OCI-LY3 (cell line): ENCODE measurements around the gene CCDC24.

Experiments
- H2AFZ ChIP-seq: fragments of 200-600, 300-600 bp; shearing (Covaris generic); 2 replicates; pipeline ENCODE4 v1.6.0; 2014; ENCODE audit warnings: antibody characterized with exemption, low read depth, low read length
- H3K27ac ChIP-seq: fragments of 200-600, 300-600 bp; sonication (generic); 2 replicates; pipeline ENCODE4 v1.5.1; 2014; ENCODE audit warnings: mild to moderate bottlenecking, low read length, moderate library complexity, mixed read lengths
- H3K27me3 ChIP-seq: fragments of 200-600, 300-600 bp; sonication (generic); 2 replicates; pipeline ENCODE4 v1.6.1; 2014; ENCODE audit warnings: low read depth, low read length, mixed read lengths
- H3K36me3 ChIP-seq: fragments of 200-600, 300-600 bp; sonication (generic); replicated peaks from 2 replicates; pipeline ENCODE3; 2014; ENCODE audit warnings: low read depth, low read length, mixed read lengths
- H3K4me1 ChIP-seq: fragments of 300-600, 200-600 bp; sonication (generic); 2 replicates; pipeline ENCODE4 v1.6.1; 2014; ENCODE audit warnings: low read length, mixed read lengths
- H3K4me2 ChIP-seq: fragments of 200-600, 300-600 bp; sonication (generic); 2 replicates; pipeline ENCODE4 v1.6.1; 2014; ENCODE audit warnings: low read length, mixed read lengths
- H3K4me3 ChIP-seq: fragments of 300-600, 200-600 bp; sonication (generic); 2 replicates; pipeline ENCODE4 v1.5.1; 2014; ENCODE audit warnings: antibody characterized with exemption, mild to moderate bottlenecking, low read length, moderate library complexity
- H3K79me2 ChIP-seq: fragments of 300-600, 200-600 bp; shearing (Covaris generic); 2 replicates; pipeline ENCODE4 v1.6.1; 2014; ENCODE audit warnings: mild to moderate bottlenecking, low read length, mixed read lengths
- H3K9ac ChIP-seq: fragments of 300-600, 200-600 bp; shearing (Covaris generic); 2 replicates; pipeline ENCODE4 v1.6.0; 2014; ENCODE audit warnings: mild to moderate bottlenecking, low read length, moderate library complexity
- H3K9me3 ChIP-seq: fragments of 200-600, 300-600 bp; shearing (Covaris generic); 2 replicates; pipeline ENCODE4 v1.6.1; 2014; ENCODE audit warnings: low read length, mixed read lengths; ENCODE audit not compliant: insufficient read depth
- H4K20me1 ChIP-seq: fragments of 200-600, 300-600 bp; sonication (generic); 2 replicates; pipeline ENCODE4 v1.6.1; 2016; ENCODE audit warnings: low read length, mixed read lengths; ENCODE audit not compliant: insufficient read depth
- EZH2phosphoT487 ChIP-seq: fragments of 200-600 bp; shearing (Covaris generic); IDR thresholded peaks from 2 replicates; pipeline ENCODE4 v1.6.1; 2018; ENCODE audit warnings: antibody characterized with exemption, mixed run types, low read depth
- TF ChIP-seq, protein P1 (sequence below): fragments of 200-600, 300-600 bp; sonication (generic); IDR thresholded peaks from 2 replicates; pipeline ENCODE4 v1.5.1; 2014; ENCODE audit warnings: antibody characterized with exemption, low read length, low read depth

The CCDC24 gene

DNA sequence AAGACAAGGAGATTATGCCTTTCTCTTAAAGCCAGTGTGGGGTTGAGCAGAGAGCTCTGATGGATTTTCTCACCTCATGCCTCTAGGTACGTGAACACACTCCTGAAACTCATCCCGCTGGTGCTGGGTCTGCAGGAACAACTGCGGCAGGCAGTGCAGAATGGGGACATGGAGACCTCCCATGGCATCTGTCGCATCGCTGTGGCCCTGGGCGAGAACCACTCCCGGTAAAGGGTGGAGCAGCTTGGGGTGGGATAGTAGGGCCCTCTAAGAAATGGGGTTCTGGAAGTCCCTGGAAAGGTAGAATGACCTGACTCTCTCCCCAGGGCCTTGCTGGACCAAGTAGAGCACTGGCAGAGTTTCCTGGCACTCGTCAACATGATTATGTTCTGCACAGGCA, 35.2 kb upstream of the CCDC24 start:
- Histone ChIP-seq H4K20me1 (no peaks in the 10 kb centered on the region), H3K79me2 (no peaks in the 10 kb centered on the region), H3K9ac (no peak overlapping the region), H3K4me3 (no peak overlapping the region), H3K9me3 (no peaks in the 10 kb centered on the region), H3K4me1 (no peaks in the 10 kb centered on the region), H2AFZ (no peak overlapping the region), H3K4me2 (no peak overlapping the region), H3K27me3 (no peaks in the 10 kb centered on the region), H3K36me3 (no peaks in the 10 kb centered on the region), H3K27ac (no peak overlapping the region)
- TF ChIP-seq, protein P1, sequence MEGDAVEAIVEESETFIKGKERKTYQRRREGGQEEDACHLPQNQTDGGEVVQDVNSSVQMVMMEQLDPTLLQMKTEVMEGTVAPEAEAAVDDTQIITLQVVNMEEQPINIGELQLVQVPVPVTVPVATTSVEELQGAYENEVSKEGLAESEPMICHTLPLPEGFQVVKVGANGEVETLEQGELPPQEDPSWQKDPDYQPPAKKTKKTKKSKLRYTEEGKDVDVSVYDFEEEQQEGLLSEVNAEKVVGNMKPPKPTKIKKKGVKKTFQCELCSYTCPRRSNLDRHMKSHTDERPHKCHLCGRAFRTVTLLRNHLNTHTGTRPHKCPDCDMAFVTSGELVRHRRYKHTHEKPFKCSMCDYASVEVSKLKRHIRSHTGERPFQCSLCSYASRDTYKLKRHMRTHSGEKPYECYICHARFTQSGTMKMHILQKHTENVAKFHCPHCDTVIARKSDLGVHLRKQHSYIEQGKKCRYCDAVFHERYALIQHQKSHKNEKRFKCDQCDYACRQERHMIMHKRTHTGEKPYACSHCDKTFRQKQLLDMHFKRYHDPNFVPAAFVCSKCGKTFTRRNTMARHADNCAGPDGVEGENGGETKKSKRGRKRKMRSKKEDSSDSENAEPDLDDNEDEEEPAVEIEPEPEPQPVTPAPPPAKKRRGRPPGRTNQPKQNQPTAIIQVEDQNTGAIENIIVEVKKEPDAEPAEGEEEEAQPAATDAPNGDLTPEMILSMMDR, result no peak
- TF ChIP-seq EZH2phosphoT487, result no peak

- Histone ChIP-seq H2AFZ (no peak overlapping the region), H3K4me3 (no peak overlapping the region), H3K27ac (no peak overlapping the region), H3K9ac (no peak overlapping the region), H3K9me3 (no peaks in the 10 kb centered on the region), H4K20me1 (no peaks in the 10 kb centered on the region), H3K4me1 (no peaks in the 10 kb centered on the region), H3K4me2 (no peak overlapping the region), H3K36me3 (no peaks in the 10 kb centered on the region), H3K27me3 (no peaks in the 10 kb centered on the region), H3K79me2 (no peaks in the 10 kb centered on the region)
- no peak for TF ChIP-seq EZH2phosphoT487
These were observed 33.9 kb upstream of the CCDC24 start for GRCh38 chr1:43957407-43958040.

DNA sequence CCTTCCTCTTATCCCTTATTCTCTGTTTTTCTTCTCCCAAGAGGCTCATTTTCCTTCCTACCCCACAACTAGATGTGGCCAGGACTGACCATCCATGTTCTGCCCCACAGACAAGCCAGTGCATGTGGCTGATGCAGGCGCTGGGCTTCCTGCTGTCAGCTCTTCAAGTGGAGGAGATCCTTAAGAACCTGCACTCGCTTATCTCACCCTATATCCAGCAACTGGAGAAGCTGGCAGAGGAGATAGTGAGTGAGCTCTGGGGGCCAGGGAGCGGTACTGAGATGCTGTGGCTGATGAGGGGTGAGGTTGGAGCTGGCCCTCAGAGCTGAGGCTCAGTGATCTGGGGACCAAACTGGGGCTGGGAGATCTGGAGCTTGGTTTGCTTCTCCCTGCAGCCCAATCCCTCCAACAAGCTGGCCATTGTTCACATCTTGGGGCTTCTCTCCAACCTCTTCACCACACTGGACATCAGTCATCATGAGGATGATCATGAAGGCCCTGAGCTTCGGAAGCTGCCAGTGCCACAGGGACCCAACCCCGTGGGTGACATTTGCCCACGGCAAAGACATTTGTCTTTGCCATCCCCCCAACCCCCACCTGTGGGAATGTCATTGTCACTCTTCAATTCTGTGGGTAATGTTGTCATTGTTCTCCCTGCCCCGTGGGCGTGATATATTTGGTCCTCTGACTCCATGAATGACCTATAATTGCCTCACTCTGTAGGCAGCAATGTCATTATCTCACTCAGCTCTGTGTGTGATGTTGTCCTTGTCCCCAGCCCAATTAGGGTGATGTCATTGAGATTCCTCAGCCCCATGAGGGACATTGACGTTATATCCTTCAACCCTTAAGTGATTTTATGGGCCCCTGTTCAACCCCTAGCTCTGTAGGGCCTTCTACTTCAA, 32.8 kb upstream of the CCDC24 start:
- Histone ChIP-seq H3K4me2 (no peak overlapping the region), H3K4me1 (no peaks in the 10 kb centered on the region), H2AFZ (no peak overlapping the region), H3K9me3 (no peaks in the 10 kb centered on the region), H3K4me3 (no peak overlapping the region), H3K27me3 (no peaks in the 10 kb centered on the region), H3K27ac (no peak overlapping the region), H4K20me1 (no peaks in the 10 kb centered on the region), H3K9ac (no peak overlapping the region), H3K79me2 (no peaks in the 10 kb centered on the region), H3K36me3 (no peaks in the 10 kb centered on the region)
- TF ChIP-seq, protein P1, result no peak
- TF ChIP-seq EZH2phosphoT487, result no peak

DNA sequence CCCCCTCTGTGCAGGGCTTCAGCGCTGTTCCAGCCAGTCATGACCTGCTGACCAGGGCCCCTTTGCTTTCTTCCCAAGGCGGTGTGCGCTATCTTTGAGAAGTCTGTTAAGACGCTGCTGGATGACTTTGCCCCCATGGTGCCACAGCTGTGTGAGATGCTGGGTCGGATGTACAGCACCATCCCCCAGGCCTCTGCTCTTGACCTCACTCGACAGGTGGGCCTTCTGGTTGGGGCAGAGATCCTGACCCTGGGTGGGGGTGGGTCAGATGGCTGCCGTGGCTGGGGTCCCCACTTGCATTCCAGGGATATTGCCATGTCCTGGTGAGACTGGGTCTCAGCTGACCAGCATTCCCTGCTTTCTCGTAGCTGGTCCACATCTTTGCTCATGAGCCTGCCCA, 30.6 kb upstream of the CCDC24 start:
- no peak for TF ChIP-seq EZH2phosphoT487
- TF ChIP-seq, protein P1, result no peak
- Histone ChIP-seq H3K79me2 (no peaks in the 10 kb centered on the region), H3K4me1 (no peaks in the 10 kb centered on the region), H3K36me3 (no peaks in the 10 kb centered on the region), H3K9me3 (no peaks in the 10 kb centered on the region), H3K4me3 (no peak overlapping the region), H2AFZ (no peak overlapping the region), H3K9ac (no peak overlapping the region), H4K20me1 (no peaks in the 10 kb centered on the region), H3K27me3 (no peaks in the 10 kb centered on the region), H3K27ac (no peak overlapping the region), H3K4me2 (no peak overlapping the region)
